HG03066 (cell line): ENCODE data around the gene PPEF2.
A peak's percentile ranks its signal among the peaks of the same experiment; 100 is the strongest.
"Not testable (repeated sequence)": the region's sequence is repeated elsewhere in the genome, so short reads cannot be mapped to it uniquely, and the experiment has no call there.

Experiments used
- ATAC-seq: cut with Tn5 transposase; IDR thresholded peaks from one replicate; pipeline ENCODE4 v1.9.1; 2021; ENCODE audit warnings: low read depth; ENCODE audit not compliant: unreplicated experiment

Gene PPEF2

GRCh38 chr4:75902352-75902751 is at the start of gene PPEF2:
Gene PPEF2 (minus strand): TSS chr4:75902452. CDS start chr4:75896325, 6,127 bp downstream.
- no peak for ATAC-seq

GRCh38 chr4:75950213-75950815 is 48.1 kb upstream of the PPEF2 start:
- ATAC-seq, result no peak

- peak; percentile 89 for ATAC-seq
Measured at GRCh38 chr4:75948822-75949444, 46.7 kb upstream of the PPEF2 start.

DNA sequence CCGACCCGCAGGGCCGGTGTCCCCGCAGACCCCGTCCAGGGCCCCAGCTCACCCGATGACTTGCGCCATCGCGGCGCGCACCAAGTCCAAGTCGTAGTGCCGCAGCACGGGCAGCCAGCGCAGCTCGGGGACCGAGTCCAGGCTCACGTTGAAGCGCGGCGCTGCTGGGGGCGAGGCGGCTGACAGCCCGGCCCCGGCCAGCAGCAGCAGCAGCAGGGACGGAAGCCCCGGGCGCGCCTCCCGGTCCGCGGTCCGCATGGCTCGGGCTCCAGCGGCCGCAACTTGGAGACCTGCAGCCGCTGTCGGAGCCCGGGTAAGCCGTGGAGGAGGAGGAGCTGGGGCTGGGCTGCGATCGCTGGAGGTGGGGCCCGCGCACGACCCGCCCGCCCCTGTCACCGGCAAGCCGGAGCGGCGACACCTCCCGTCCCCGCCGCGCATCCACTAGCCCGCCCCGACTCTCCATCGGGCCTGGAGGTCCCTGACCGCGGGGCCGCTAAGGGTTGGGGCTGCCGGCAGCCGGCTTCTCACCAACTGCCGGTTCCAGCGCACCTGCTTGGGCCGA is 38.5 kb upstream of the PPEF2 start, which contains the start of gene NAAA:
NAAA (minus strand) TSS at position 322 of the 562 bp plus-strand sequence; CDS start at position 258, 64 bp downstream.
- ATAC-seq, result peak; percentile 77

- ATAC-seq, result peak; percentile 64
Measured at GRCh38 chr4:75939890-75940691, 37.8 kb upstream of the PPEF2 start.

- no peak for ATAC-seq
Measured at GRCh38 chr4:75935628-75936027, 33.4 kb upstream of the PPEF2 start.

GRCh38 chr4:75930152-75930551 is 27.9 kb upstream of the PPEF2 start:
- ATAC-seq, result no peak

DNA sequence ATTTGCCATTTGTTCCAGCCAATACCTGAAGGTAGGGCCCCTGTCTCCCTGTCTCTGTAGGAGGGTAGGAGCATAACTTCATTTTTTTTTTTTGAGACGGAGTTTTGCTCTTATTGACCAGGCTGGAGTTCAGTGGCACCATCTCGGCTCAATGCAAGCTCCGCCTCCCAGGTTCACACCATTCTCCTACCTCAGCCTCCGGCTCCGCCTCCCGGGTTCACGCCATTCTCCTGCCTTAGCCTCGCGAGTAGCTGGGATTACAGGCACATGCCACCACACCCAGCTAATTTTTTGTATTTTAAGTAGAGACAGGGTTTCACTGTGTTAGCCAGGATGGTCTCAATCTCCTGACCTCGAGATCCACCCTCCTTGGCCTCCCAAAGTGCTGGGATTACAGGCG is 22.7 kb upstream of the PPEF2 start:
- ATAC-seq, result not testable (repeated sequence)

DNA sequence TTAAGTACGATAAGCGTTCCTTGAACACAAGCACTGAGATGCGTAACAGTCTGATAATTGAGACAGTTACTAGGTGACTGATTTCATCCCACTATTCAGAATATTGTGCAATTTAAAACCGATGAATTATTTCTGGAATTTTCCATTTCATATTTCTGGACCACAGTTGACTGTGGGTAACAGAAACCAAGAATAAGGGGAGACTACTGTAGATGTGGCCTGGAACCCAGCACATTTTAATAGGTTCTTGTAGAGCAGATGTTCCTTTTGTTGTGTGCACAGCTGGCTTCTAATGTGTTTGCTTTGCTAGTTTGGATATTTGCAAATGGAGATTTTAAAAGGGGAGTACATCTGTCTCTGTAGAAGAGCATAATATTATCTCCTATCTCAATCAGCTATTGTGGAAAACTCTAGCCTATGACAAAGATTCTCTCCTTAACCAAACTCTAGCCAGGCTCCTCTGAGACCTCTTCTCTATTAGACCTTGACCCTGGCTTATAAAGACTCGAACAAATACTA is 22.1 kb upstream of the PPEF2 start:
- ATAC-seq, result no peak

GRCh38 chr4:75922588-75922987 is 20.3 kb upstream of the PPEF2 start:
- ATAC-seq, result no peak

DNA sequence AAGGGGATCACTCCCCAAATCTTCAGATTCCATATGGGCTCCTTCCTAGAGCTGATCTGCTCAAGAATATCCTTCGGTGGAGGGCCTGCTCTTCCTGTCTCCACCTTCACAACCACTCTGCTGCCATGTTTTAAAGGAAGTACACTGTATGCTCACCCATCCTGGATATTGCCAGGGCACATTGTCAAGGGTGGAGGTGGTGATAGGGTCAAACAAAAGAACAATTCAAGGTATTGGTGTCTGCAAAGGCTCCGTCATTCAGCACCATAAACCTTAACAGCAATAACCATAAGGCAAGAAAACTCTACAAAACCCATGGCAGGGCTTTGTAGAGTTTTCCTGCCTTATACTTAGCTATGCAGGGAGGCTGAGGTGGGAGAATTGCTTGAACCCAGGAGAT is 19.7 kb upstream of the PPEF2 start:
- ATAC-seq, result no peak

DNA sequence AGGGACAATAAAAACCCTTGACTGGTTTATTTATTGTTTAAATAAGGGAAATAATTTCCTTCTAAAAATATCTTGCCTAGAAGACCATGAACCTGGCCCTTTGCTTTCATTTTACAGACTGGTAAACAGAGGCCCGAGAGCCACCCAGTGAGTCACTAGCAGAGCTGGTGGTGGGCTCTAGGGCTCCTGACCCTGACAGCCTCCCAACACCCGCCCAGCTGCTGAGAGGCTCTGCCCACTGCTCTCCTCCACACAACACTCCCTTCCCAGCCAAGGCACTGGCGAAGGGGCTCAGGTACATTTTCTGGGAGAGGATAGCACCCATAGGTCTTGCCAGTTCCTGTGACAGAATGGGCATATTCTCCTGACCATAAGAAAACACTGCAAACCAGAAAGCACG is 18.1 kb upstream of the PPEF2 start:
- ATAC-seq, result no peak

DNA sequence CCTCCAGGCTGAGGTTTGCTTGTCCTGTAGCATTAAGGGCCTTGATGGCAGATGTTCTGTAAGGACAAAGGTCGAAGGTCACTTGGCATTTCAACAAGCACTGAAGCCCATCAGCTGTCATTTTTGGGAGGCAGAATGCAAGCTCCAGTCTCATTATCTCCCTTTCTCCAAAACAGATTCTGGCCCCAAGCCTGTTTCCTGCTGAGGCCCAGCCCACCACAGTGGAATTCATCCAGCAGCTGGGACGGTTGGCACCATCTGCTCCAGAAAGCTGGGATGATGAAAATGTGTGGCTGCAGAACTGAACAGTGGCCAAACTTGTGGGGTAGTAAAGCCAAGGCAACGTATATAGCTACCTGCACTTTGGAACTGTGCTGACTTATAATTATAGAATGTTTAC is 17.7 kb upstream of the PPEF2 start:
- ATAC-seq, result no peak

DNA sequence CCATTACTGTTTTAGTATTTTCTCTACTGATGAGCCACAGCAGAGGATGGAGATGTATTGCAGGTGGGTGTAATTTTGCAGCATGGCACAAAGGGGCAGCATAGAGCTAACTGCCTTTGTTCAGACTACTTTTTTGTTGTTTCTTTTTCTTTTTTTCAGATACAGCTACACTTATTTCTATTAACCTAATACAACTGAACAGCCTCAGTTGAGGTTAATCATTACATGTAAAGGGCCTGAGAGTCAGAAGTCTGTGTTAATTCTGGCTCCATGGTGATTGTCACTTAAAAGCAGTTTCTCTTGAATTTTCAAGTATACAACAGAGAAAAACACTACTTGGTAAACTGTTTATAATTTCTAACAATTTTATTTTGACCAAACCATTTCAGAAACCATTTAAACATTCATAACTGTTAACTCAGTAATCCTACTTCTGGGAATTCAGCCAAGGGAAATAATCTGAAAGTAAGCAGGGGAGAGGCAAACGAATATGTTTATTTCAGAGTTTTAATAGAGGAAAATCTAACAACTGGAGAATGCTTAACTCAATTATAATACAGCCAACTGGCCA is 13.9 kb upstream of the PPEF2 start:
- ATAC-seq, result peak; percentile 79

DNA sequence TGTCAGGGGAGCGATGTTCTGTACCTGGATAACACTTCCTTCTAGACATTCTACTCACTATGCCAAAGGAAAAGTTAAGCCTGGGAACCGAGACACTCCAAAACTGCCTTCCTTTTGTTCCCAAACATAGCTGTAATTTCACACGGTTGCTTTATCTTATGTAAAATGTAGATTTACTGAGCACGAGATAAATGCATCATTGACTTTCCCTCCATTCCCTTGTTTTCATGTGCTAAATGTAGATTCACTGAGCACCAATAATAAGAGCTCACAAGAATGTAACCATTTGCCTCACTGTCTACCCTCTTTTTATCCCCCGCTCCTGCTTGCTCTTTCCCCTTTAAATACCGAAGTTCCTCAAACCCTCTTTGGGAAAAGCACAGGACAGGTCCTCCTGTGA is 10.7 kb upstream of the PPEF2 start:
- ATAC-seq, result no peak

DNA sequence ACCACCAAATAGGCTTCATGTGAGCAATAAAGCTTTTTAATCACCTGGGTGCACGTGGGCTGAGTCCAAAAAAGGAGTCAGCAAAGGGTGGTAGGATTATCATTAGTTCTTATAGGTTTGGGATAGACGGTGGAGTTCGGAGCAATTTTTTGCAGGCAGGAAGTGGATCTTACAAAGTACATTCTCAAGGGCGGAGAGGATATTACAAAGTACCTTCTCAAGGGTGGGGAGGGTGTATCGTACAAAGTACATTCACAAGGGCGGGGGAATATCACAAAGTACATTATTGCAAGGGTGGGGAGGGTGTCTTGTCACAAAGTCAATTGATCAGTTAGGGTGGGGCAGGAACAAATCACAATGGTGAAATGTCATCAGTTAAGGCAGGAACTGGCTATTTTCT is 8.6 kb upstream of the PPEF2 start:
- not testable (repeated sequence) for ATAC-seq

- no peak for ATAC-seq
Measured at GRCh38 chr4:75909405-75909804, 7.2 kb upstream of the PPEF2 start.

GRCh38 chr4:75908555-75908954 is 6.3 kb upstream of the PPEF2 start:
- no peak for ATAC-seq

DNA sequence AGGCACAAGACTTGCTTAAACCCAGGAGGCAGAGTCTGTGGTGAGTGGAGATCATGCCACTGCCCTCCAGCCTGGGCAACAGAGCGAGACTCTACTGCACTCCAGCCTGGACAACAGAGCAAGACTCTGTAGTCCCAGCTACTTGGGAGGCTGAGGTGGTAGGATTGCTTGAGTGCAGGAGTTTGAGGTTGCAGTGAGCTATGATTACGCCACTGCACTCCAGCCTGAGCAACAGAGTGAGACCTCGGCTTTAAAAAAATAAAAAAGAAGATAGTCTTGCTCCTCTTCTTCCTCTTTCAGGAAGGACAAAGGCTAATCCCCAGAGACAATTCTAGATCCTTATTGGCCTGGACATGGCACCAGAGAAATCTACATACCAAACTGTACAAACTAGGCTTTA is 5.7 kb upstream of the PPEF2 start:
- no peak for ATAC-seq

GRCh38 chr4:75904076-75904475 is 1.8 kb upstream of the PPEF2 start:
- no peak for ATAC-seq

DNA sequence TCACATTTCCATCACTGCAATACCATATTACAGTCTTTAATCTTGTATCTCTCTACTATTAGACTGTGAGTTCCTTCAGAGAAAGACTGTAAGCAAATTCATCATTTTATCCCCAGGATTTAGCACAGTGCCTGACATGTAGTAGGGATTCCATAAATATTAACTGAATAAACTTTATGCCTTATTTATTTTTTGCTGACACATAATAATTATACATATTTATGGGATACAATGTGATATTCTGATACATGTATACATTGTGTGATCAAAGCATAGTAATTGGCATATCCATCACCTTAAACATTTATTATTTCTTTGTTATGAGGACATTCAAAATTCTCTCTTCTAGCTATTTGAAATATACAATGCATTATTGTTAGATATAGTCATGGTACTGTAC is 3.7 kb downstream of the PPEF2 start:
- ATAC-seq, result no peak
